Stimulated activated memory B cell treated with anti-CD40 and anti-IgM and Interleukin-4, amounts not matched to agents 10 μg/mL and 1 μg/mL and 100 μg/mL, for 72 hours (primary cell): ENCODE results near the gene TMEM127.
A peak's percentile ranks its signal among the peaks of the same experiment; 100 is the strongest.
"Not testable (repeated sequence)": the region's sequence is repeated elsewhere in the genome, so short reads cannot be mapped to it uniquely, and the experiment has no call there.

ENCODE experiments used
- ATAC-seq: fragments of 150-1000 bp; cut with Tn5 transposase; 2 replicates; pipeline ENCODE4 v1.10.0; 2021
- H3K27ac Mint-ChIP-seq: one replicate; pipeline ENCODE4 v1.8.0; 2022; ENCODE audit warnings: mild to moderate bottlenecking, mixed read lengths
- H3K27me3 Mint-ChIP-seq: one replicate; pipeline ENCODE4 v1.8.0; 2022; ENCODE audit warnings: mixed read lengths
- H3K36me3 Mint-ChIP-seq: one replicate; pipeline ENCODE4 v1.8.0; 2022; ENCODE audit warnings: mixed read lengths
- H3K4me1 Mint-ChIP-seq: one replicate; pipeline ENCODE4 v1.8.0; 2022; ENCODE audit warnings: mixed read lengths
- H3K4me3 Mint-ChIP-seq: one replicate; pipeline ENCODE4 v1.8.0; 2022; ENCODE audit warnings: mild to moderate bottlenecking, moderate library complexity, mixed read lengths
- H3K9me3 Mint-ChIP-seq: one replicate; pipeline ENCODE4 v1.8.0; 2022; ENCODE audit warnings: mixed read lengths

TMEM127 gene

DNA sequence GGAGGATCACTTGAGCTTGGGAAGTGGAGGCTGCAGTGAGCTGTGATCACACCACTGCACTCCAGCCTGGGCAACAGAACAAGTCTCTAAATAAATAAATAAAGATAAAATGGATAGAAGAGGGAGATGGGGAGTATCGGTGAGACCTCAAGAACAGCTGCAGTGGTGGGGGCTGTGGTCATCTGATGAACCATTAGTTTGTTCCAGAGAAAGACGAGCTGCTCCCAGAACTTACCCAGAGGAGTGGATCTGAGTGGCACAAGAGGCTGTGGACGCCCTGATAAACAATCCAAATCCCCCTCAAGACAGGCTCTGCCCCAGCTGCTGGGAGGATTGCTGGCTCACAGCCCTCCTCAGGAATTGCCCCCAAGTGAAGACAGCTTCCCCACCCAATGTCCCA lies 26.7 kb downstream of the TMEM127 start:
- H3K27me3 Mint-ChIP-seq = no peaks in the 10 kb centered on the region
- peaks cover 6% of the 10 kb centered on the region for H3K36me3 Mint-ChIP-seq
- H3K4me3 Mint-ChIP-seq = no peak overlapping the region
- peaks cover 37% of the 10 kb centered on the region for H3K4me1 Mint-ChIP-seq
- H3K27ac Mint-ChIP-seq = no peak overlapping the region
- no peak for ATAC-seq
- no peaks in the 10 kb centered on the region for H3K9me3 Mint-ChIP-seq

DNA sequence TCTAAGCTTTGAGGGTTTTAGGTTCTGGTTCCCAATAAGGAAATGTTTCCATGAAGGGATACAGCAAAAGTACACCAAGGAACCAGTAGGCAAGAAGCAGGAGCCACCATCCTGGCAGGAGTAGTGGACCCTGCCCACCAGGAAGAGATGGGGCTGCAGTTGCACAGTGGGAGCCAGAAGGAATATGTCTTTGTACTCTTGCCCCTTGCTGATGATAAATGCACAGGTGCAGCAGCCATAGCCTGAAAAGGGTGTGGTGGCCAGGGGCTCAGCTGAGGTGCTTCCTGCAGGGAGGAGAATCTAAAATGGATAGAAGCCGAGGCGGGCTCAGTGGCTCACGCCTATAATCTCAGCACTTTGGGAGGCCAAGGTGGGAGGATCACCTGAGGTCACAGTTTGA lies 27.5 kb downstream of the TMEM127 start:
- Mint-ChIP-seq H3K27me3 (no peaks in the 10 kb centered on the region), H3K9me3 (no peaks in the 10 kb centered on the region), H3K4me3 (no peak overlapping the region), H3K36me3 (peaks cover 6% of the 10 kb centered on the region), H3K4me1 (peaks cover 43% of the 10 kb centered on the region), H3K27ac (no peak overlapping the region)
- no peak for ATAC-seq

DNA sequence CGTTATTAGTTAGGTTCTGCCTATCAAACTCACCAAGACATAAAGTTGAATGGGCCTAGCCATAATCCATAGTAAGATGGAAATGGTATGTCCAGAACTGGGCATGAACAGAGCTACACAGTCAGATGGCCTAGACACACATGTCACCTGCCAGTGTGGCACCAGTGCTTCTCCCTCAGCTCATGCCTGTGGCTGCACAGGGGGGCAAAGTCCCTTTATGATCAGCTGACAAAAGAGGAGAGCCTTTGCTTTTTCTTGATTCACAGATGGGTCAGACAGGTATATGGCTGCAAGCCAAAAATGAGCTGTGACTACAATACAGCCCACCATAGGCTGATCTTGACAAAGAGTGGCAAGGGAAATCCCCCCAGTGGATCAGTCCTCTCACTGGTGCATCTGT lies 28.9 kb downstream of the TMEM127 start:
- Mint-ChIP-seq H3K27ac (no peak overlapping the region), H3K9me3 (no peaks in the 10 kb centered on the region), H3K4me1 (peaks cover 30% of the 10 kb centered on the region), H3K4me3 (no peak overlapping the region), H3K36me3 (peaks cover 6% of the 10 kb centered on the region), H3K27me3 (no peaks in the 10 kb centered on the region)
- ATAC-seq = no peak

GRCh38 chr2:96233880-96234316 lies 31.9 kb downstream of the TMEM127 start:
- peaks cover 21% of the 10 kb centered on the region for H3K4me1 Mint-ChIP-seq
- no peaks in the 10 kb centered on the region for H3K9me3 Mint-ChIP-seq
- H3K27me3 Mint-ChIP-seq = no peaks in the 10 kb centered on the region
- peak overlapping the region; percentile 64 for H3K4me3 Mint-ChIP-seq
- peaks cover 5% of the 10 kb centered on the region for H3K36me3 Mint-ChIP-seq
- ATAC-seq = peak; percentile 97
- H3K27ac Mint-ChIP-seq = peak overlapping the region; percentile 83

- Mint-ChIP-seq H3K36me3 (peaks cover 5% of the 10 kb centered on the region), H3K4me1 (peaks cover 21% of the 10 kb centered on the region), H3K27ac (peak overlapping the region; percentile 83), H3K4me3 (peak overlapping the region; percentile 64), H3K27me3 (no peaks in the 10 kb centered on the region), H3K9me3 (no peaks in the 10 kb centered on the region)
- no peak for ATAC-seq
Observed at GRCh38 chr2:96233436-96233835, 32.4 kb downstream of the TMEM127 start.

GRCh38 chr2:96231316-96231715 lies 34.5 kb downstream of the TMEM127 start:
- Mint-ChIP-seq H3K4me3 (no peak overlapping the region), H3K4me1 (peaks cover 21% of the 10 kb centered on the region), H3K27me3 (no peaks in the 10 kb centered on the region), H3K9me3 (no peaks in the 10 kb centered on the region), H3K27ac (peak overlapping the region; percentile 53), H3K36me3 (peaks cover 5% of the 10 kb centered on the region)
- no peak for ATAC-seq

DNA sequence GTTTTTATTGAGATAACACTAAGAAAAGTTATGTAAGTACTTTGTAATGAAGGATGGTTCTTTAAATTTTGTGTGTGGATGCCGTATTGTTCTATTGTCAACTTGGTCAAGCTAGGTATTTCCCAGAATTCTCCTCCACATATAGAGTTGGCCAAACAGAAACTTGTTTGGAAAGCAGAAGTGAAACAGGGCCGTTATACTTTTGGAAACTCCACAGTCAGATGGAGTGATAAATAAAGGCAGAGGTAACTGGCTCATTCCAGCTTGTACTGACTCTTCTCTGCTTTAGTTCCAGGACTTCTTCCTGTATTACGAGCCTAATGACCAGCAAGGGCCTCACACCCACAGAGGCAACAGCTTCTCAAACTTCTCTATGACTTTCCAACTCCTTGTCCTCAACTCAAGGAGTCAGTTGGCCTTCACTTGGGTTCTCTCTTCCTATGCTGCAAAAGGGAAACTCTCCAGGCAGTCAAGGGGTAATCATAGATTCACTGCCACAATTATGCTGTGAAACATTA lies 40.7 kb downstream of the TMEM127 start:
- H3K9me3 Mint-ChIP-seq = no peaks in the 10 kb centered on the region
- H3K4me3 Mint-ChIP-seq = peak overlapping the region; percentile 60
- H3K4me1 Mint-ChIP-seq = peaks cover 26% of the 10 kb centered on the region
- no peaks in the 10 kb centered on the region for H3K27me3 Mint-ChIP-seq
- peaks cover 9% of the 10 kb centered on the region for H3K36me3 Mint-ChIP-seq
- peak overlapping the region; percentile 94 for H3K27ac Mint-ChIP-seq
- peak; percentile 94 for ATAC-seq

- not testable (repeated sequence) for H3K9me3 Mint-ChIP-seq, H3K4me3 Mint-ChIP-seq, H3K27me3 Mint-ChIP-seq, ATAC-seq, H3K27ac Mint-ChIP-seq, H3K36me3 Mint-ChIP-seq
- H3K4me1 Mint-ChIP-seq = peaks cover 23% of the 10 kb centered on the region
Observed at GRCh38 chr2:96221106-96221505, 44.7 kb downstream of the TMEM127 start.

GRCh38 chr2:96219959-96220358 lies 45.8 kb downstream of the TMEM127 start:
- ATAC-seq, H3K27me3 Mint-ChIP-seq, H3K27ac Mint-ChIP-seq, H3K36me3 Mint-ChIP-seq, H3K9me3 Mint-ChIP-seq, H3K4me3 Mint-ChIP-seq: not testable (repeated sequence)
- peaks cover 18% of the 10 kb centered on the region for H3K4me1 Mint-ChIP-seq

- Mint-ChIP-seq H3K4me1 (peaks cover 20% of the 10 kb centered on the region), H3K36me3 (peaks cover 9% of the 10 kb centered on the region), H3K27me3 (no peaks in the 10 kb centered on the region), H3K9me3 (no peaks in the 10 kb centered on the region), H3K4me3 (no peak overlapping the region), H3K27ac (no peak overlapping the region)
- no peak for ATAC-seq
Observed at GRCh38 chr2:96218508-96219131, 47.2 kb downstream of the TMEM127 start.

- H3K36me3 Mint-ChIP-seq = no peaks in the 10 kb centered on the region
- no peak overlapping the region for H3K4me3 Mint-ChIP-seq
- H3K27me3 Mint-ChIP-seq = no peaks in the 10 kb centered on the region
- H3K4me1 Mint-ChIP-seq = peaks cover 48% of the 10 kb centered on the region
- no peak for ATAC-seq
- no peaks in the 10 kb centered on the region for H3K9me3 Mint-ChIP-seq
- peak overlapping the region; percentile 12 for H3K27ac Mint-ChIP-seq
Observed at GRCh38 chr2:96214554-96214953, 51.2 kb downstream of the TMEM127 start.

- Mint-ChIP-seq H3K27ac (peak overlapping the region; percentile 12), H3K36me3 (no peaks in the 10 kb centered on the region), H3K4me1 (peaks cover 50% of the 10 kb centered on the region), H3K9me3 (no peaks in the 10 kb centered on the region), H3K4me3 (no peak overlapping the region), H3K27me3 (no peaks in the 10 kb centered on the region)
- ATAC-seq = no peak
Observed at GRCh38 chr2:96213379-96213778, 52.4 kb downstream of the TMEM127 start.

DNA sequence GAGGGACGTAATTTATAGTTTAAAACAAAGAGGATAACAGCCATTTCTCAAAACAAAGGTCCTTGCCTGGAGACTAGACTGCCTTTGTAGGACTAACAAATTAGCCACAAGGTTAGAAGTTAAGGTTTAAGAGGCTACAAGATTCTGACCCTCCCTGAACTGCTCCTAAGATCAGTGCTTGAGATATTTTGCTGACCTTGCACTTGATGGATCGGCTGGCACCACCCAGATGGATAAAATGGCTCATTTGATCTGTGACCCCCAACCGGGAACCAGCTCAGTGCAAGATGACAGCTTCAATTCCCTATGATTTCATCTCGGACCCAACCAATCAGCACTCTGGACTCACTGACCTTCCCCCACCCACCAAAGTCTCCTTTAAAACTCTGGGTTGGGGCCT lies 53.5 kb downstream of the TMEM127 start:
- H3K4me1 Mint-ChIP-seq = peaks cover 50% of the 10 kb centered on the region
- H3K27me3 Mint-ChIP-seq = no peaks in the 10 kb centered on the region
- H3K9me3 Mint-ChIP-seq = no peaks in the 10 kb centered on the region
- no peak for ATAC-seq
- H3K27ac Mint-ChIP-seq = peak overlapping the region; percentile 60
- H3K36me3 Mint-ChIP-seq = no peaks in the 10 kb centered on the region
- H3K4me3 Mint-ChIP-seq = no peak overlapping the region

DNA sequence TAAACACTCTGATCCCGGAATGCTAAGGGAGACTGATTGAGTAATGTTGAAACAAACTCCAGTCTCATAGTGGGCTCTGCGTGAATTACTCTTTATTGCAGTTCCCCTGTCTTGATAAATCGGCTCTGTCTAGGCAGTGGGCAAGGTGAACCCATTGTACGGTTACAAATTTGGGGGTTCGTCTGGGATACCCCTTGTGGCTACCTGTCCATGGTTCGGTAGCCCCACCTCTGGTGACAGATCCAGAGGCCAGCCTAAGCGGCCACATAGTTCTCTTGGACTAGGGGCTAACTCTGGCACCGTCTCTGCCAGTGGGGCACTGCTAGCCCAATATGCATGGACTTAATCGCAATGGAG lies 56.1 kb downstream of the TMEM127 start:
- peak overlapping the region; percentile 80 for H3K27ac Mint-ChIP-seq
- ATAC-seq = no peak
- peak overlapping the region; percentile 83 for H3K4me3 Mint-ChIP-seq
- no peaks in the 10 kb centered on the region for H3K9me3 Mint-ChIP-seq
- peaks cover 14% of the 10 kb centered on the region for H3K36me3 Mint-ChIP-seq
- H3K4me1 Mint-ChIP-seq = peaks cover 62% of the 10 kb centered on the region
- H3K27me3 Mint-ChIP-seq = no peaks in the 10 kb centered on the region

DNA sequence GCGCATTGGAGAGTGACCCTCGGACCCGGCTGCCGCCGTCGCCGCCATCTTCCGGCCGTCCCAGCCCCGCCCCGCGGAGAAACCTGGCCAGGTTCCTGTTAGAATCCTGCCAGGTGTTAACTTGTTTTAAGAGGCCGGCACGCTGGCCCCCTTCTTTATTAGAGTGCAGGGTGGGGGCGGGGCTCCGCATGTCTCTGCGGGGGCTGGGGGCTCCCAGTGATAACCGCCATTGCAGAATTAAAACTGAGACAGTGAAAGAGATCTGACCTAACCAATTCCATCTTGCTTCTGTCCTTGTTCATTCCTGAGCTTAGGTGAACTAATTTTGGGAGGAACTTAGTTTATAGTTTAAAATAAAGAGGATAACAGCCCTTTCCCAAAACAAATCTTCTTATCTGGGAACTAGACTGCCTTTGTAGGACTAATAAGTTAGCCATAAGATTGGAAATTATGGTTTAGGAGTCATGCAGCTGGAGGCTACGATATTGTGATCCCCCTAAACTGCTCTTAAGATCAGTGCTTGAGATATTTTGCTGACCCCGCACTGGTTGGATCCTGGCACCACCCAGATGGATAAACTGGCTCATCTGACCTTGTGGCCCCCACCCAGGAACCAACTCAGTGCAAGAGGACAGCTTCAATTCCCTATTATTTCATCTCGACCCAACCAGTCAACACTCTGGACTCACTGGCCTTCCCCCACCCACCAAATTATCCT lies 56.6 kb downstream of the TMEM127 start:
- no peaks in the 10 kb centered on the region for H3K27me3 Mint-ChIP-seq
- no peak for ATAC-seq
- H3K4me1 Mint-ChIP-seq = peaks cover 66% of the 10 kb centered on the region
- peak overlapping the region; percentile 83 for H3K4me3 Mint-ChIP-seq
- peak overlapping the region; percentile 80 for H3K27ac Mint-ChIP-seq
- H3K9me3 Mint-ChIP-seq = no peaks in the 10 kb centered on the region
- peaks cover 16% of the 10 kb centered on the region for H3K36me3 Mint-ChIP-seq
